ENCODE data around the gene UBE2B.
"Not testable (repeated sequence)": the region's sequence is repeated elsewhere in the genome, so short reads cannot be mapped to it uniquely, and the experiment has no call there.

The UBE2B gene

GRCh38 chr5:134345476-134345875 lies 25.9 kb upstream of the UBE2B start:
- not testable (repeated sequence) for H3K36me3 ChIP-seq (ENCODE audit: insufficient read depth, low read length); H3K9ac ChIP-seq (ENCODE audit: low read depth, low read length, poor library complexity, severe bottlenecking); H3K27me3 ChIP-seq (ENCODE audit: insufficient read depth, low read length, poor library complexity, severe bottlenecking); H3K79me2 ChIP-seq (ENCODE audit: insufficient read depth, low read length); H3K4me1 ChIP-seq (ENCODE audit: insufficient read depth, low read length, poor library complexity, severe bottlenecking); H3K9me3 ChIP-seq (ENCODE audit: insufficient read depth, low read depth, low read length); H3F3A ChIP-seq (ENCODE audit: low read depth); H3K9me2 ChIP-seq (replicated peaks; ENCODE audit: low read depth, low read length); H2AFZ ChIP-seq (ENCODE audit: low read length); H3K4me3 ChIP-seq (ENCODE audit: low read length, poor library complexity, severe bottlenecking); H3K4me2 ChIP-seq (ENCODE audit: low read depth, low read length, poor library complexity, severe bottlenecking); H4K20me1 ChIP-seq (ENCODE audit: insufficient read depth, low read length, poor library complexity, severe bottlenecking)

DNA sequence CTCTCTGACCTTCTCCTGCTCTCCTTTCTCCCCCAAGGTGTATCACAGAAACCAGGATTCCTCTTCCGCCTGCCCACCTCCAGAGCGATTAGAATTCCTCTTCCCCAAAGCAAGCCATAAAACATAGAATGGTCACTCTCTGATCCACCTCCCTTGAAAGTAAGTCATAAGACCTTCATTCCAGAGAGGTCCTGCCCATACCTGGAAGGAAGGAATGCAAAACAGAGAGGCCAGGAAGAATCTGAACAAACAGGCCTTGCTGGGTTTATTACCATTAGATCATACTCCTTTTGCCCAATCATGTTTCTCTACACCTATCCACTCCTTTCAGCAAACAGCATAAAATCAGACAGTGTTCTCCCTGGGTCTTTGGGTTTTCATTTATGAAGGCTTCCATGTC lies 25.4 kb upstream of the UBE2B start:
- no peaks in the 10 kb centered on the region for H3K9me3 ChIP-seq (ENCODE audit: insufficient read depth, low read depth, low read length)
- no peak overlapping the region for H3K9ac ChIP-seq (ENCODE audit: low read depth, low read length, poor library complexity, severe bottlenecking)
- H3K27me3 ChIP-seq (ENCODE audit: insufficient read depth, low read length, poor library complexity, severe bottlenecking) = no peaks in the 10 kb centered on the region
- H3K79me2 ChIP-seq (ENCODE audit: insufficient read depth, low read length) = no peaks in the 10 kb centered on the region
- H4K20me1 ChIP-seq (ENCODE audit: insufficient read depth, low read length, poor library complexity, severe bottlenecking) = no peaks in the 10 kb centered on the region
- TF ChIP-seq, protein P1, sequence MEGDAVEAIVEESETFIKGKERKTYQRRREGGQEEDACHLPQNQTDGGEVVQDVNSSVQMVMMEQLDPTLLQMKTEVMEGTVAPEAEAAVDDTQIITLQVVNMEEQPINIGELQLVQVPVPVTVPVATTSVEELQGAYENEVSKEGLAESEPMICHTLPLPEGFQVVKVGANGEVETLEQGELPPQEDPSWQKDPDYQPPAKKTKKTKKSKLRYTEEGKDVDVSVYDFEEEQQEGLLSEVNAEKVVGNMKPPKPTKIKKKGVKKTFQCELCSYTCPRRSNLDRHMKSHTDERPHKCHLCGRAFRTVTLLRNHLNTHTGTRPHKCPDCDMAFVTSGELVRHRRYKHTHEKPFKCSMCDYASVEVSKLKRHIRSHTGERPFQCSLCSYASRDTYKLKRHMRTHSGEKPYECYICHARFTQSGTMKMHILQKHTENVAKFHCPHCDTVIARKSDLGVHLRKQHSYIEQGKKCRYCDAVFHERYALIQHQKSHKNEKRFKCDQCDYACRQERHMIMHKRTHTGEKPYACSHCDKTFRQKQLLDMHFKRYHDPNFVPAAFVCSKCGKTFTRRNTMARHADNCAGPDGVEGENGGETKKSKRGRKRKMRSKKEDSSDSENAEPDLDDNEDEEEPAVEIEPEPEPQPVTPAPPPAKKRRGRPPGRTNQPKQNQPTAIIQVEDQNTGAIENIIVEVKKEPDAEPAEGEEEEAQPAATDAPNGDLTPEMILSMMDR (conservative IDR thresholded peaks at IDR 0.05; ENCODE audit: low read length) = no peak
- no peak for TF ChIP-seq EZH2phosphoT487 (IDR thresholded peaks at IDR 0.05; ENCODE audit: borderline replicate concordance)
- no peak overlapping the region for H3K4me2 ChIP-seq (ENCODE audit: low read depth, low read length, poor library complexity, severe bottlenecking)
- H3K9me2 ChIP-seq (replicated peaks; ENCODE audit: low read depth, low read length) = no peaks in the 10 kb centered on the region
- H3K36me3 ChIP-seq (ENCODE audit: insufficient read depth, low read length) = no peaks in the 10 kb centered on the region
- no peak overlapping the region for H2AFZ ChIP-seq (ENCODE audit: low read length)
- no peaks in the 10 kb centered on the region for H3F3A ChIP-seq (ENCODE audit: low read depth)
- no peaks in the 10 kb centered on the region for H3K4me1 ChIP-seq (ENCODE audit: insufficient read depth, low read length, poor library complexity, severe bottlenecking)
- no peak overlapping the region for H3K4me3 ChIP-seq (ENCODE audit: low read length, poor library complexity, severe bottlenecking)

DNA sequence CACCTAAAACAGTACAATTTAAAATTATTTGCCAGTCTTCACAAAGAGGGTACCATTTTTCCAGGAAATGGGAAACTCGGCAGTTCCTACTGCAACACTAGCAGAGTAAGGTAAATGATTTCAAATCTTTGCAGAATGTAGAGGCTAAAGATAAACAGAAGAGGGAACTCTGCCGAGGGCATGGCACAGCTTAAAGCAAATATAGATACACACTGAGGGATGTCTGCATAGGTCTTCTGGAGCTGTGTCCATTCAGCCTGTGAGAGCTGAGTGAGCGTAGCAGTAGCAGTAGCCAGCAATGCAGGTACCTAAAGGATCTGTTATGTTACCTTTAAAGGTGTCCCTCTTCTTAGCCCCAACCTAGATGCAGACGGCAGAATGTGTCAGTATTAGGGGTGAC lies 21.9 kb upstream of the UBE2B start:
- Histone ChIP-seq H3K9me3 (ENCODE audit: insufficient read depth, low read depth, low read length) (no peaks in the 10 kb centered on the region), H3K79me2 (ENCODE audit: insufficient read depth, low read length) (no peaks in the 10 kb centered on the region), H3K36me3 (ENCODE audit: insufficient read depth, low read length) (no peaks in the 10 kb centered on the region), H2AFZ (ENCODE audit: low read length) (no peak overlapping the region), H3F3A (ENCODE audit: low read depth) (no peaks in the 10 kb centered on the region), H3K27me3 (ENCODE audit: insufficient read depth, low read length, poor library complexity, severe bottlenecking) (no peaks in the 10 kb centered on the region), H4K20me1 (ENCODE audit: insufficient read depth, low read length, poor library complexity, severe bottlenecking) (no peaks in the 10 kb centered on the region), H3K9ac (ENCODE audit: low read depth, low read length, poor library complexity, severe bottlenecking) (no peak overlapping the region), H3K9me2 (replicated peaks; ENCODE audit: low read depth, low read length) (no peaks in the 10 kb centered on the region), H3K4me1 (ENCODE audit: insufficient read depth, low read length, poor library complexity, severe bottlenecking) (no peaks in the 10 kb centered on the region), H3K4me3 (ENCODE audit: low read length, poor library complexity, severe bottlenecking) (no peak overlapping the region), H3K4me2 (ENCODE audit: low read depth, low read length, poor library complexity, severe bottlenecking) (no peak overlapping the region)
- TF ChIP-seq, protein P1 (conservative IDR thresholded peaks at IDR 0.05; ENCODE audit: low read length) = no peak
- no peak for TF ChIP-seq EZH2phosphoT487 (IDR thresholded peaks at IDR 0.05; ENCODE audit: borderline replicate concordance)

- TF ChIP-seq, protein P1 (conservative IDR thresholded peaks at IDR 0.05; ENCODE audit: low read length) = no peak
- no peak for TF ChIP-seq EZH2phosphoT487 (IDR thresholded peaks at IDR 0.05; ENCODE audit: borderline replicate concordance)
- no peaks in the 10 kb centered on the region for H3K79me2 ChIP-seq (ENCODE audit: insufficient read depth, low read length)
- no peak overlapping the region for H2AFZ ChIP-seq (ENCODE audit: low read length)
- no peaks in the 10 kb centered on the region for H4K20me1 ChIP-seq (ENCODE audit: insufficient read depth, low read length, poor library complexity, severe bottlenecking)
- no peaks in the 10 kb centered on the region for H3K36me3 ChIP-seq (ENCODE audit: insufficient read depth, low read length)
- H3K4me1 ChIP-seq (ENCODE audit: insufficient read depth, low read length, poor library complexity, severe bottlenecking) = no peaks in the 10 kb centered on the region
- no peaks in the 10 kb centered on the region for H3K27me3 ChIP-seq (ENCODE audit: insufficient read depth, low read length, poor library complexity, severe bottlenecking)
- H3K9me2 ChIP-seq (replicated peaks; ENCODE audit: low read depth, low read length) = no peaks in the 10 kb centered on the region
- H3K9me3 ChIP-seq (ENCODE audit: insufficient read depth, low read depth, low read length) = no peaks in the 10 kb centered on the region
- no peak overlapping the region for H3K9ac ChIP-seq (ENCODE audit: low read depth, low read length, poor library complexity, severe bottlenecking)
- no peaks in the 10 kb centered on the region for H3F3A ChIP-seq (ENCODE audit: low read depth)
- H3K4me3 ChIP-seq (ENCODE audit: low read length, poor library complexity, severe bottlenecking) = no peak overlapping the region
- H3K4me2 ChIP-seq (ENCODE audit: low read depth, low read length, poor library complexity, severe bottlenecking) = no peak overlapping the region
Observed at GRCh38 chr5:134355681-134356080, 15.7 kb upstream of the UBE2B start.
